HG03045 (cell line): Measurements from ENCODE around the gene CDH23.

Source experiments
- ATAC-seq: cut with Tn5 transposase; IDR thresholded peaks from one replicate; pipeline ENCODE4 v1.9.1; 2021; ENCODE audit warnings: mild to moderate bottlenecking, moderate library complexity; ENCODE audit not compliant: unreplicated experiment

The CDH23 gene

GRCh38 chr10:71802235-71802634, 405.5 kb downstream of the CDH23 start:
- ATAC-seq: no peak

DNA sequence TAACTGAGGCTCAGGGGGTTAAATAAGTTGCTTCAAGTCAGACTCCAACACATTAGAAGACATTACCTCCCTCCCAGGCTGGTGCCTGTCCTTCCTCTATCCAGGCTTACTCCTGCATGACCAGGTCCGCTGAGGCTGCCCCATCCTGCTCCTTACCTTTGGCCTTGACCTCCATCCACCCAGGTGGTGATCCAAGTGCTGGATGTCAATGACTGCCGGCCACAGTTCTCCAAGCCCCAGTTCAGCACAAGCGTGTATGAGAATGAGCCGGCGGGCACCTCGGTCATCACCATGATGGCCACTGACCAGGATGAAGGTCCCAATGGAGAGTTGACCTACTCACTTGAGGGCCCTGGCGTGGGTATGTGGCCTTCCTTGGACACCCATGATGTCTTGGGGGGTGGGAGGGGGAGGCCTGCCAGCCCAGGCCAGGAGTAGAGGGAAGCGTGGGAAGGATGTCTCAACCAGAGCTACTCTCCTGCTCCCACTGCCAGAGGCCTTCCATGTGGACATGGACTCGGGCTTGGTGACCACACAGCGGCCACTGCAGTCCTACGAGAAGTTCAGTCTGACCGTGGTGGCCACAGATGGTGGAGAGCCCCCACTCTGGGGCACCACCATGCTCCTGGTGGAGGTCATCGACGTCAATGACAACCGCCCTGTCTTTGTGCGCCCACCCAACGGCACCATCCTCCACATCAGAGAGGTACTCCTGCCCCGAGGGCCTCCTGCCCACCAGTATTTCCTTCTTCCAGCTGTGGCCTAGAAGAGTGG, 406.2 kb downstream of the CDH23 start:
- ATAC-seq: no peak

- ATAC-seq: no peak
These were observed 407.4 kb downstream of the CDH23 start for GRCh38 chr10:71804077-71804476.

DNA sequence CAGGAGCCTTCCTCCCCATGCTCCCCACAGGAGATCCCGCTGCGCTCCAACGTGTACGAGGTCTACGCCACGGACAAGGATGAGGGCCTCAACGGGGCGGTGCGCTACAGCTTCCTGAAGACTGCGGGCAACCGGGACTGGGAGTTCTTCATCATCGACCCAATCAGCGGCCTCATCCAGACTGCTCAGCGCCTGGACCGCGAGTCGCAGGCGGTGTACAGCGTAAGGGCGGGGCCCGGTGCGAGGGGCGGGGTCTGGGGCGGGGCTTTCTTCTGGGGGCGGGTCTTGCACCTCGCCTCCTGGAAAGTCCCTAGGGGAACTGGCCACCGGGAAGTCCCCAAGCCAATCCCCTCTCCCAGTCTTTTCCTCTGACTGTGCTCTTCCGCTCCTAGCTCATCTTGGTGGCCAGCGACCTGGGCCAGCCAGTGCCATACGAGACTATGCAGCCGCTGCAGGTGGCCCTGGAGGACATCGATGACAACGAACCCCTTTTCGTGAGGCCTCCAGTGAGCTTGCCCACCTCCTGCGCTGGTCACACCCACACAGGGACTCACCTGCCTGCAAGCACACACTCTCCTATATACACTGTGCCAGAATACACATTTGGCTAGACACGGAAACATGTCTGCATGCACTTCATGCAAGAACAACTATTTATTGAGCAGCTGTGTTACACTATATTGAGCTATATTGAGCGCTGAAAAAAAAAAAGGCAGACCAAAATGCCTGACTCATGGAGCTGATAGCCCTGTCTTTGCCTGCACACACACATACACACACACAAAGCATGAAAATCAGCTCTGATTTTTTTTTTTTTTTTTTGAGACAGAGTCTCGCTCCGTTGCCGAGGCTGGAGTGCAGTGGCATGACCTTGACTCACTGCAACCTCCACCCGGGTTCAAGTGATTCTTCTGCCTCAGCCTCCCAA, 409.3 kb downstream of the CDH23 start:
- ATAC-seq: no peak

- ATAC-seq: no peak
These were observed 410.2 kb downstream of the CDH23 start for GRCh38 chr10:71806704-71807556.

DNA sequence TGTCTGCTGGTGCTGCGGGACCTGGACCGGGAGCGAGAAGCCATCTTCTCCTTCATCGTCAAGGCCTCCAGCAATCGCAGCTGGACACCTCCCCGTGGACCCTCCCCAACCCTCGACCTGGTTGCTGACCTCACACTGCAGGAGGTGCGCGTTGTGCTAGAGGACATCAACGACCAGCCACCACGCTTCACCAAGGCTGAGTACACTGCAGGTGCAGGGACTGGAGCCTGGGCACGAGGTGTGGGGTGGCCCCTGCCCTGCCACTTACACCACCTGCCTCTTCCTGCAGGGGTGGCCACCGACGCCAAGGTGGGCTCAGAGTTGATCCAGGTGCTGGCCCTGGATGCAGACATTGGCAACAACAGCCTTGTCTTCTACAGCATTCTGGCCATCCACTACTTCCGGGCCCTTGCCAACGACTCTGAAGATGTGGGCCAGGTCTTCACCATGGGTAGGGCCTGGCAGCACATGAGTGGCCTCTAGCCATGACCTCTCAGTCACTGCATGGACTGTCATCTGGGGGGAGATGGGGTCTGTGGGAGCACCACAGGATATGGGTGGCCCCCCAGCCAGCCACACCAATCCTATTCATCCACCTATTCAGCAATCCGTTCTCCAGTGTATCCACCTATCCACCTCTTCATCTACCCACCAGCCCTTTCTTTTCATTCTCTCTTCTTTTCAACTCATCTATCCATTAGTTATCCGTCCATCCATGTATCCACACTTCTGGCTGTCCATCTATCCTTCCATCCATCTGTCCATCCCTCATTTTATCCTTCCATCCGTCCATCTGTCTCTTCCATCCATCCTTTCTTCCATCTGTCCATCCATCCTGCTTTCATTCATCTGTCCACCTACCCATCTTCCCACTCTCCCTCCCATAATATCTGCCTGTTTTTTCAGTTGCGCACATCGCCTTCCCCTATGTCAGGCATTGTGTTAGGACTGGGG, 411.1 kb downstream of the CDH23 start:
- ATAC-seq: no peak

- no peak for ATAC-seq
These were observed 412.9 kb downstream of the CDH23 start for GRCh38 chr10:71809628-71810027.

DNA sequence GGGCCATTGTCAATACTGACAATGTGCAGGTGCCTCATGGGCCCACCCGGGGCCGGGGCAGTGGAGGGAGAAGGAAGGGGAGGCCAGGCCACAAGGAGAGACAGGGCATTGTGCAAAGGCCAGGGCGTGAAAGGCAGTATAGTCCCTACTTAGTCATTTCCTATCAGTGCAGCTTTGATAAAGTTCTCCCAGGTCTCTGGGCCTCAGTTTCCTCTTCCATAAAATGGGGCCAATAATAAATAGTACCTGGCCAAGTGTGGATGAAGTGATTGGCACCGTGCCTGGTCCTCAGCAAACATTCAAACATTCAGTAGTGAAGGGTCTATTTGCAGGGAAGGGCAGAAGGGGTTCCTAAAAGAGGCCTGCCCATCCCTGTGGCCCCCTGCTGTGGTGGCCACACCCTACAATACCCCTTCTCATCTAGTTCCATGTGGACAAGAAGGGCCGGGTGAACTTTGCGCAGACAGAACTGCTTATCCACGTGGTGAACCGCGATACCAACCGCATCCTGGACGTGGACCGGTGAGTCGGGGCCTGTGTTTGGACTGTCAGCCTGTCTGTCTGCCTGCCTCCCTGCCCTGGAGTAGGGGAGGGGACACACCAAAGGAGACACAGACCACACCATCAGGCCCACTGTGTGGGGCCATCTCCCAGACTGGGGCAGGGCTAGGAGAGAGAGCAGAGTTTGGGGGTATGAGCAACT, 413.5 kb downstream of the CDH23 start:
- no peak for ATAC-seq

DNA sequence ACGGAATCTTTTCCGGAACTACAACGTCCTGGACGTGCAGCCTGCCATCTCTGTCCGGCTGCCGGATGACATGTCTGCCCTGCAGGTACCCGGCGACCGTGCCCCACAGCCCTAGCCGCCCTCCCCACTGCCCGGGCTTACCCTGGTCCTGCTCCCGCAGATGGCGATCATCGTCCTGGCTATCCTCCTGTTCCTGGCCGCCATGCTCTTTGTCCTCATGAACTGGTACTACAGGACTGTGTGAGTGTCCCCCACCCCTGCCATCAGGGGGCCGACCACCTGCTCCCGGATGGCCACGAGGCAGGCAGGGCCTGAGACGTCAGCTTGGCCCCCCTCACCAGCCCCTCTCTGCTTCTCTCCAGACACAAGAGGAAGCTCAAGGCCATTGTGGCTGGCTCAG, 414.6 kb downstream of the CDH23 start:
- no peak for ATAC-seq

DNA sequence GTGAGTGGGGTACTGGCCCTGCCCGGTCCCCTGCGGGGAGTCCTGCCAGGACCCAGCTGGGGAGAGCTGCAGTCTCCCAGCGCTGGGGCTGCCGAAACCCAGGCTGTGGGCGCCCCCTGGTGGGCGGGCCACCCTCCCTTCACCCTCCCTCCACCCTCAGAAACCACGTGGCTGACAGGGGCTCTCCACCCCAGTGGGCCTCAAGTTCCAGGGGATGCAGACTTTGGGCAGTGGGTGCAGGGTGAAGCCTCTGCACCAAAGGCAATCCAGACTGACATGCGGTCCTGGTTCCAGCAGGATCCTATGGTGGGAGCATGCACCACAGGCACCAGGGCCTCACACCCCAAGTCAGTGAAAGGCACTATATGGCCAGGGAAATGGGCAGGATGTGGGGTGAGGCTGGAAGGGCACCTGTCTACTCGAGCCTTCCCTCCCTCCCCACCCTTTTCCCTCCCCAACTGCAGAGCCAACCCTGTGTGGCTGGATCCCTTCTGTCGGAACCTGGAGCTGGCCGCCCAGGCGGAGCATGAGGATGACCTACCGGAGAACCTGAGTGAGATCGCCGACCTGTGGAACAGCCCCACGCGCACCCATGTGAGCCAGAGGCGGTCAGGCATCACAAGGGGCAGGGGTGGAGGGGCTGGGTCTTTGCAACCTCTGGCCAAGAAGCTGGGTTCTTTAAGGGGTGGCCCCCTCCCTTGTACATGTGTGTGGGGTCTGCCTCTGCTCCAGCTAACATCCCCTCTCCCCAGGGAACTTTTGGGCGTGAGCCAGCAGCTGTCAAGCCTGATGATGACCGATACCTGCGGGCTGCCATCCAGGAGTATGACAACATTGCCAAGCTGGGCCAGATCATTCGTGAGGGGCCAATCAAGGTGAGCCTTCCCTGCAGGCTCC, 415.5 kb downstream of the CDH23 start:
- peak; percentile 59 for ATAC-seq

DNA sequence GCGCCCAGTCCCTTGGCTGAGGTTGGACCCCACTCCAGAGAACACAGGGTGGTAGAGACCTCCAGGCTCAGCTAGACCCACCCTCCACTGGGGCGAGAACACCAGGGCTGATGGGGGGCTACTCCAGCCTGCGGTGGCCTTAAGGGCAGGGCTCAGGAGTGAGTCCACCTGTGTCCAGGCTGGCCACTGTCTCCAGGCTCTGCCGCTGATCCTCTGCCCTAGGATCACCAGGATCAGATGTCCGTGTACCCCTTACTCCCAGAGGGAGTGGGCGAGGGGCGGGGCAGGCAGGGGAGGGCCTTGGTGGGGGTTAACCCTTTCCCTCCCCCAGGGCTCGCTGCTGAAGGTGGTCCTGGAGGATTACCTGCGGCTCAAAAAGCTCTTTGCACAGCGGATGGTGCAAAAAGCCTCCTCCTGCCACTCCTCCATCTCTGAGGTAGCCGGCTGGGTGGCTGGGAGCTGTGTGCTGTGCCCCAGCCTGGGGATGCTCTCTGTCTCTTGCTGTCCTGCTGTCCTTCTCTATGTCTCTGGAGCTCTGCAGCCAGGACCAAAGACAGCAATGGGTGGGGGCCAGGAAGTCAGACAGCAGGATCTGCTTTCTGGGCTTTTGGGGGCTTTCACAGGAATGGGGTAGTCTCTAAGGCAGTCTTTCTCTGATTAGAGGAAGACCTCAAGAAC, 416.3 kb downstream of the CDH23 start:
- ATAC-seq: no peak

- no peak for ATAC-seq
These were observed 418.2 kb downstream of the CDH23 start for GRCh38 chr10:71814922-71815411.

DNA sequence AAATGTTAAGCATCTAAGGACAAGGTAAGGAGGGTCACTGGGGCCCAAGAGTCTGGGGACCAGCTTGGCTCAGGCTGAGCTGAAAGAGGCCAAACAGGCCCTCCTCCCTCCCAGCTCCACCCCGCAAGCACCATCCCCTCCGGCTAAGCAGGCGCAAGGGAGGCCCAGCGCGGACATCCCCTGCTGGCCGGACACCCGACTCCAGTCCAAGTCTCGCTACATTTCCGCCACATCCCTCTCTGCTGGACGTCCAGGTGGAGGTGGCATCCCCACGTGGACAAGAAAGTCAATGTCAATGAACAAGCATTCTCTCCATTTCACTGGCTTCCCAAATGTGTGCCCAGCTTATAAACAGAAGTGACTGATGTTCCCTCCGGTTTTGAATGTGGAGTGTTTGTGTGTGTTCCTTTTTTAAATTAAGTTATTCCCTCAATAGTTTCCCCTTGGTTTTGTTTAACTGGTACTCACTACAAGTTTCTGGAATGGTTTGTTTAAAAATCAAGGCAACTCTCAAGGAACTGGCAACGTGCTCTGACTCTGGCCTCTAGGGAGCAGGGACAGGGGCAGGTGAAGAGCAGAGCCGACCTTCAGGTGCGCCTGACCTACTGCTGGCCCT, 418.9 kb downstream of the CDH23 start:
- ATAC-seq: no peak

DNA sequence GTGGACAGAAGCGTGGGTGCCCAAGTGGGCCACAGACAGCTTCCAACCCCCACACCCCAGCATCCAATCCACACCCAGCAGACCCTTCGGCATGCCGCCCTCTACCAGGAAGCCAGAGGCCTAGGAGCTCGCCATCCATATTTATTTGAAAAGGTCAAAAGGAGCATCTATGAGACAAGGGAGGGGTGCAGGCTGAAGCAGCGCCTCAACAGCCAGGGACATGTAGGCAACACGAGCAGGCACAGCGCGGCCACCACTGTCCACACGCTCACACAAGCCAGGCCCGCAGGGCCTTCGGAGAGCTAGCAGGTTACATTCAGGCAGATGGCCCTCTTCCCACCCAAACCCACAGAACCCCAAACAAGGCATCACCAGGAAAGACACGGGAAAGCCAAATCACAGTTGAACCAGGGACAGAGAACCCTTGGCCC, 419.7 kb downstream of the CDH23 start:
- ATAC-seq: no peak

- no peak for ATAC-seq
These were observed 420.4 kb downstream of the CDH23 start for GRCh38 chr10:71816936-71817618.

DNA sequence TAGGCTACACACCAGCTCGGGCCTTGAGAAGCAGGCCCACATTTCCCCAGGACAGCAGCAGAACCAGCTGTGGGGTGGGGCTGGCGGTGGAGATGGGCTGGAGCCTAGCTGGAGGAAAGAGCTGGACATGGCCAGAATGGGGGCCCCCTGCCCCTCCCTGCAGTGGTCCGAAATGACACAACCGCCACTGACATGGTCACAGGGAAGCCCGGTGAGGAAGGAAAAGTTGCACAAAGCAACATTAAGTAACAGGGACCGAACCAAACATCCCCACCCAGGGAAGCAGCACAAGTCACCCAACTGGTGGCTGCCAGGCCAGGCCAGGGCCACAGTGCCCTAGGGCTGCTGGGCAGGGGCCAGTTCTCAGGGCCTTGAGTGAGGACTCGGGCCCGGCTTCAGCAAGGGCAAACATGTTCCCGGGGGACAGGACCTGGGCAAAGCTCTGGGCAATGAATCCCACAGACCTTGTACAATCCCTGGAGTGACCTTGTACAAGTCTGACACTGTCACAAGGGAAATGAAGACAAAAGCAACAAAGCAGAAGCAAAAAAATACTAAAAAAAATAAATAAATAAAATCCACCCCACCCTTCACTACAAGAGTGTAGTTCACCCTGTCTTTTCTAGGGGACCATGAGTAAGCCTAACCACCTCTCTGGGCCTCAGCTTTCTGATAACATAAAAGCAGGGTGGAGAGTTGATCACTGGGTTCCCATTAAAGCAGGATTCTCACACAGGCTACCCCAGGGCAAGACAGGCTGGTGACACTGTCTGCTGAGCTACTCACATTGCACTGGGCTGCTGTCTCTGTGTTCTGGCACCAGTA, 421.3 kb downstream of the CDH23 start:
- no peak for ATAC-seq
